Measurements from ENCODE around the gene CLK4. TPM values are rescaled to one million over a fixed set of nuclear protein-coding genes. Genes with fewer than 3 reads are reported as not detected.

CLK4 gene
- total RNA-seq, 1 experiment from 2014 or later = 9.8 TPM

DNA sequence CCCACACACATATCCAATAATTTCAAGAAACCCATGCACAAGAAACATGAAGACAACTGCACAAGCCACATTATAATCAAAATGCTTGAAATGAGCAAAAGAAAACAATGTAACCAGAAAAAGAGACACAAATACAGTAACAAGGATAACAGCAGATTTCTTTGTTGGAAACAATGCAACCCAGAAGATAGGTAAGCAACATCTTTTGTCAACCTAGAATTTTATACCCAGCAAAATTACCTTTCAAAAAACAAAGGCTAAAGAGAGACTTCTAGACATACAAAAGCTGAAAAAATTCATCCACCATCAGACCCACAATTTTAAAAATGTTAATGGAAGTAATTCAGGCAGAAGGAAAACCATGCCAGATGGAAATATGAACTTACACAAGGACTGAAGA, 31.7 kb downstream of the CLK4 start:
- Histone ChIP-seq H3K27ac (ENCODE audit: low read depth, low read length) (no peak overlapping the region), H2AFZ (ENCODE audit: low read depth, low read length, poor library complexity, severe bottlenecking) (no peak overlapping the region), H3K4me2 (ENCODE audit: low read length) (no peak overlapping the region), H3K27me3 (ENCODE audit: insufficient read depth, low read length) (no peaks in the 10 kb centered on the region), H3K79me2 (ENCODE audit: insufficient read depth, low read length) (no peaks in the 10 kb centered on the region), H4K20me1 (ENCODE audit: insufficient read depth) (no peaks in the 10 kb centered on the region), H3K9me2 (ENCODE audit: insufficient read depth) (no peaks in the 10 kb centered on the region), H3K9me3 (ENCODE audit: control insufficient read depth in 1 of 2, insufficient read depth in 1 of 2, low read depth in 1 of 2, low read length in 2 of 2) (peaks cover 0 to 5% of the 10 kb centered on the region in 2 experiments; a peak in 1 of 4 replicates), H3K4me1 (ENCODE audit: control insufficient read depth in 1 of 2, insufficient read depth in 2 of 2, low read length in 2 of 2) (no peaks in the 10 kb centered on the region), H3K9ac (ENCODE audit: low read length) (no peak overlapping the region), H3K36me3 (ENCODE audit: control insufficient read depth in 1 of 2, insufficient read depth in 2 of 2, low read length in 2 of 2) (no peaks in the 10 kb centered on the region), H3K4me3 (replicated peaks in 1 of 2; ENCODE audit: low read depth in 1 of 2, low read length in 2 of 2) (no peak overlapping the region)
- DNase-seq (ENCODE audit: low read depth, low spot score) (no peak), ATAC-seq (no peak)
- no peak for TF ChIP-seq RAD21 (IDR thresholded peaks at IDR 0.05; ENCODE audit: low read depth)
- no peak for TF ChIP-seq CBX3 (IDR thresholded peaks at IDR 0.05; ENCODE audit: low read depth)
- no peak for TF ChIP-seq TCF7L2 (IDR thresholded peaks at IDR 0.05; ENCODE audit: borderline replicate concordance, extremely low read depth, insufficient read depth, insufficient read length)
- no peak for TF ChIP-seq YY1 (IDR thresholded peaks at IDR 0.05; ENCODE audit: extremely low read depth, insufficient replicate concordance, low read depth, low read length)
- TF ChIP-seq POLR2A (IDR thresholded peaks at IDR 0.05; ENCODE audit: borderline replicate concordance, extremely low read depth, insufficient read depth, insufficient read length) = no peak
- ChIA-PET POLR2A (no interaction called here), RAD21 (ENCODE audit: low non-redundant PET in 1 of 2, low total read pairs in 2 of 2, uncharacterized antibody in 2 of 2, unreplicated experiment in 2 of 2) (no interaction called here), CTCF (no interaction called here)
- BruUV-seq (replicated peaks) = no TSS peak
- intact Hi-C loops (cut with micrococcal nuclease) = no loop called here

GRCh38 chr5:178590924-178591423, 35.9 kb downstream of the CLK4 start:
- ChIA-PET POLR2A (no interaction called here), CTCF (no interaction called here), RAD21 (ENCODE audit: low non-redundant PET in 1 of 2, low total read pairs in 2 of 2, uncharacterized antibody in 2 of 2, unreplicated experiment in 2 of 2) (no interaction called here)
- no peak overlapping the region for H2AFZ ChIP-seq (ENCODE audit: low read depth, low read length, poor library complexity, severe bottlenecking)
- TF ChIP-seq EGR1 (IDR thresholded peaks at IDR 0.05; ENCODE audit: low read depth) (no peak), ZNF274 (IDR thresholded peaks at IDR 0.05; ENCODE audit: low read depth, low read length) (no peak)
- no peak overlapping the region for H3K4me3 ChIP-seq (replicated peaks in 1 of 2; ENCODE audit: low read depth in 1 of 2, low read length in 2 of 2)
- H3K36me3 ChIP-seq (ENCODE audit: control insufficient read depth in 1 of 2, insufficient read depth in 2 of 2, low read length in 2 of 2) = no peaks in the 10 kb centered on the region
- DNase-seq (ENCODE audit: low read depth, low spot score) (no peak), ATAC-seq (no peak)
- H3K4me2 ChIP-seq (ENCODE audit: low read length) = no peak overlapping the region
- peaks cover 0 to 4% of the 10 kb centered on the region in 2 experiments; a peak in 1 of 4 replicates for H3K9me3 ChIP-seq (ENCODE audit: control insufficient read depth in 1 of 2, insufficient read depth in 1 of 2, low read depth in 1 of 2, low read length in 2 of 2)
- H3K27ac ChIP-seq (ENCODE audit: low read depth, low read length) = no peak overlapping the region
- H4K20me1 ChIP-seq (ENCODE audit: insufficient read depth) = no peaks in the 10 kb centered on the region
- no peaks in the 10 kb centered on the region for H3K4me1 ChIP-seq (ENCODE audit: control insufficient read depth in 1 of 2, insufficient read depth in 2 of 2, low read length in 2 of 2)
- no peaks in the 10 kb centered on the region for H3K27me3 ChIP-seq (ENCODE audit: insufficient read depth, low read length)
- intact Hi-C loops (cut with micrococcal nuclease) = no loop called here
- no peak overlapping the region for H3K9ac ChIP-seq (ENCODE audit: low read length)
- no peaks in the 10 kb centered on the region for H3K9me2 ChIP-seq (ENCODE audit: insufficient read depth)
- BruUV-seq (replicated peaks) = no TSS peak
- H3K79me2 ChIP-seq (ENCODE audit: insufficient read depth, low read length) = no peaks in the 10 kb centered on the region
